Activated T-helper 17 cell treated with anti-CD3 and anti-CD28 coated beads, Interleukin-2, amount 50 U/mL, for 72 hours (primary cell): ENCODE results near the gene SLC18A3. TPM values are rescaled to one million over a fixed set of nuclear protein-coding genes. Genes with fewer than 3 reads are reported as not detected.

ENCODE experiments used
- ATAC-seq: fragments of 150-1000 bp; cut with Tn5 transposase; replicated peaks from 2 replicates; pipeline ENCODE4 v1.10.0; 2021; ENCODE audit warnings: mild to moderate bottlenecking, moderate library complexity
- H3K27ac Mint-ChIP-seq: one replicate; pipeline ENCODE4 v1.8.0; 2022; ENCODE audit warnings: mixed read lengths
- H3K27me3 Mint-ChIP-seq: one replicate; pipeline ENCODE4 v1.8.0; 2022; ENCODE audit warnings: mixed read lengths
- H3K36me3 Mint-ChIP-seq: one replicate; pipeline ENCODE4 v1.8.0; 2022; ENCODE audit warnings: low read depth, mild to moderate bottlenecking, mixed read lengths
- H3K4me1 Mint-ChIP-seq: one replicate; pipeline ENCODE4 v1.8.0; 2022; ENCODE audit warnings: mixed read lengths
- H3K4me3 Mint-ChIP-seq: one replicate; pipeline ENCODE4 v1.8.0; 2022; ENCODE audit warnings: mild to moderate bottlenecking, mixed read lengths
- H3K9me3 Mint-ChIP-seq: one replicate; pipeline ENCODE4 v1.8.0; 2022; ENCODE audit warnings: mixed read lengths
- total RNA-seq, 2 donors: library from RNA; stranded (reverse); gene quantifications; one replicate each; pipeline ENCODE4 v1.2.3, GENCODE V29; 2022

SLC18A3 gene
- total RNA-seq, 2 donors from 2014 or later: not detected

DNA sequence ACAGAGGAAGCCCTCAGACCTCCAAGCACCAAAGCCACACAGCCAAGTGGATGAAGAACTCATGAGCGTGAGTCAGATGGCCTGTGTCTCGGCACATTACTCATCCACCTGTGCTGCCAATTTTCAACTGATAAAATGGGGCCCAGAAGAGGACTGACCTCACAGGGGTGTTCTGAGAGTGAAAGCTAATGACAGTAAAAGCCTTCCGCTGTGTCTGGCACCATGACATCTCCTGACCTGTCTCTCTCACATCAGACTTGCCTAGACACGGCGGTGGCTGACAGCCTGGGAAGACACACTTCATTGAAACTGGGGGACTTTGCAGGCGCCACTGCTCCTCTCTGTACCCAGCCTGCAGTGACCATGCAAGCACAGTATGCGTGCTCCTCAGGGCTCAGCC is 8.3 kb upstream of the SLC18A3 start:
- Mint-ChIP-seq H3K4me3 (no peak overlapping the region), H3K27ac (no peak overlapping the region), H3K4me1 (no peaks in the 10 kb centered on the region), H3K36me3 (no peaks in the 10 kb centered on the region), H3K27me3 (peaks cover 40% of the 10 kb centered on the region), H3K9me3 (peaks cover 4% of the 10 kb centered on the region)
- no peak for ATAC-seq

- H3K4me1 Mint-ChIP-seq: no peaks in the 10 kb centered on the region
These were observed 7.6 kb upstream of the SLC18A3 start for GRCh38 chr10:49602380-49603023.

GRCh38 chr10:49605216-49605938 is 4.7 kb upstream of the SLC18A3 start:
- Mint-ChIP-seq H3K27me3 (peaks cover 50% of the 10 kb centered on the region), H3K4me1 (no peaks in the 10 kb centered on the region), H3K4me3 (no peak overlapping the region), H3K27ac (no peak overlapping the region), H3K9me3 (peaks cover 4% of the 10 kb centered on the region), H3K36me3 (no peaks in the 10 kb centered on the region)
- ATAC-seq: no peak

More at GRCh38 chr10:49602380-49603023, 7.6 kb upstream of the SLC18A3 start:
- Mint-ChIP-seq H3K27ac (no peak overlapping the region), H3K36me3 (no peaks in the 10 kb centered on the region), H3K9me3 (peaks cover 4% of the 10 kb centered on the region), H3K27me3 (peaks cover 40% of the 10 kb centered on the region), H3K4me3 (no peak overlapping the region)
- ATAC-seq: no peak

DNA sequence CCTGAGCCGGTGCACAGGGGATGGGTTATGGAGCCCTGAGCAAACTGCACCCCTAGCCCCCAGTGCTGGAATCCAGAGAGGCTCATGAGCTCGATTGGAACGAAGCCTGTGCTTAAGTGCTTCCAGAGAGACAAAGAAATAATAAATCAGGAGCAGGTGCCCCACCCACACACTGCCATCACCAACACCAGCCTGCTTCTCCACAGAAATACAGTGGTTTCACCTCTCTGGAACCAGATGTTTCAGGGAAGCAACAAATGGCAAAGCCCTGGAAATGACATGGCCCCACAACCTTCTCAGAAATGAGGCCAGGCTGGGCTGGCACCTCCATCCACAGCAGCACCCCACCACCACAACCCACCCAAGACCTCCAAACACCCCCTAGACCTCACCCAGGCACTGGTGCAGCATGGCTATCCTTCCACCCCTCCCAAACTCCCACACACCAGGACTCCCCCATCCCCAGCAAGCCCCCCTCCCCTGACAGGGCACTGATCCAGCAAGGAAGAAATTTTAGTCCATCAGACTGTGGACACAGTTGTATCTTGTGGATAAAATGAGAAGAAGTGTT is 4.1 kb upstream of the SLC18A3 start:
- ATAC-seq: no peak
- Mint-ChIP-seq H3K4me1 (no peaks in the 10 kb centered on the region), H3K27ac (no peak overlapping the region), H3K36me3 (no peaks in the 10 kb centered on the region), H3K27me3 (peaks cover 50% of the 10 kb centered on the region), H3K9me3 (peaks cover 4% of the 10 kb centered on the region), H3K4me3 (no peak overlapping the region)

- peak; percentile 52 for ATAC-seq
- Mint-ChIP-seq H3K9me3 (peaks cover 4% of the 10 kb centered on the region), H3K36me3 (peaks cover 5% of the 10 kb centered on the region), H3K27ac (no peak overlapping the region), H3K4me3 (no peak overlapping the region), H3K4me1 (no peaks in the 10 kb centered on the region), H3K27me3 (peaks cover 57% of the 10 kb centered on the region)
These were observed 3.1 kb upstream of the SLC18A3 start for GRCh38 chr10:49606981-49607535.

DNA sequence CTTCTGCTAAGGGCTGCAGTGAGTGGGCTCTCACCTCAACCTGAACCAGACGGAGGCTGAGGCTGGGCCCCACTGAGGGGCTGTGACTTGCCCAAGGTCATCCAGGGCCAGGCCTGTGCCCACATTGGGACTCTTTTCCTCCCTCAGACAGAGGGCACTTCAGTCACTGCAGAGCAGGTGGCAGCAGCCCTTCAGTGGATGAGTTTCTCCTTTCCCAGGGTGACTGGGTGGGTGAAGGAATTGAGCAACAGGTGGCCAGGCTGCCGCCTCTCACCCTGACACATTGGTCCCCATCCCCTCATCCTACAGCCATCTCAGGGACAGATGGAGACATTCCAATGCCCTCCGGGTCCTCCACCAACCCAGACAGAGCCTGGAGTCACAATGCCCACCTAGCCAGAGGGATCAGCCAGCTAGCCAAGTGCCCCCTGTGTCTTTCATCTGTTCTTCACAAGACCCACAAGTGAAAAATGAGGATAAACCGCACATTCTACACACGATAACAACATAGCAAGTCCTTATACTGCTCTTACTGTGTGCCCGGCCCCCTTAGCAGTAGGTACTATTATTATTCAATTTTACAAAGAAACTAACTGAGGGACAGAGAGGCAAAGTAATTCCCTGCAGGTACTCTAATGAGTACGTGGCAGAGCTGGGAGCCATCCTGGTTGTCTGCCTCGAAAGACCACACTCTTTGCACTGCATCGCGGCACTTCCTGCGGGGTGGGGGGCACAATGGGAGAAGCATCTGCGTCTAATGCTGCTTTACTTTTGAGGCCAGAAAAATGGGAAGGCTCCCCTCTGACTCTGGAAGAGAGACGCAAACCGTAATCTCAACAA is 1.7 kb upstream of the SLC18A3 start:
- no peak for ATAC-seq
- Mint-ChIP-seq H3K36me3 (peaks cover 15% of the 10 kb centered on the region), H3K9me3 (peaks cover 4% of the 10 kb centered on the region)

DNA sequence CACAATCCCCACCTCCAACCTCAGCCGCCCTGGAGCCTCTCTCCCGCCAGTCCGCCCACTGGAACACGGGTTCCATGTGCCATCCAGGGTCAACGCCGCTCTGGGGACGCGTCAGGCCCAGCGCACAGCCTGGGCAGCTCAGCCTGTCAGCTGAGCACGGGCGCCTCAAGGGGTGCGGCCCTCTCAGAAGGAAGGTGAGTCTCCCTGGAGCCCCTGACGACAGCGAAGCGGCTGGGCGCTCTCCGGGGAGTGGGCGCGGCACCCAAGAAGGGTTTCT is 1.2 kb upstream of the SLC18A3 start:
- Mint-ChIP-seq H3K27me3 (peaks cover 59% of the 10 kb centered on the region), H3K4me3 (no peak overlapping the region), H3K36me3 (peaks cover 15% of the 10 kb centered on the region), H3K4me1 (peaks cover 4% of the 10 kb centered on the region), H3K27ac (no peak overlapping the region), H3K9me3 (peaks cover 4% of the 10 kb centered on the region)
- ATAC-seq: no peak

More for the DNA sequence above, 1.7 kb upstream of the SLC18A3 start:
- H3K4me1 Mint-ChIP-seq: peaks cover 4% of the 10 kb centered on the region
- no peak overlapping the region for H3K27ac Mint-ChIP-seq
- H3K4me3 Mint-ChIP-seq: no peak overlapping the region
- peaks cover 57% of the 10 kb centered on the region for H3K27me3 Mint-ChIP-seq

- H3K9me3 Mint-ChIP-seq: peaks cover 4% of the 10 kb centered on the region
- ATAC-seq: no peak
- no peak overlapping the region for H3K4me3 Mint-ChIP-seq
- H3K36me3 Mint-ChIP-seq: peaks cover 15% of the 10 kb centered on the region
- peaks cover 56% of the 10 kb centered on the region for H3K27me3 Mint-ChIP-seq
- no peak overlapping the region for H3K27ac Mint-ChIP-seq
- peaks cover 4% of the 10 kb centered on the region for H3K4me1 Mint-ChIP-seq
These were observed 612 bp upstream of the SLC18A3 start for GRCh38 chr10:49609283-49610113.

DNA sequence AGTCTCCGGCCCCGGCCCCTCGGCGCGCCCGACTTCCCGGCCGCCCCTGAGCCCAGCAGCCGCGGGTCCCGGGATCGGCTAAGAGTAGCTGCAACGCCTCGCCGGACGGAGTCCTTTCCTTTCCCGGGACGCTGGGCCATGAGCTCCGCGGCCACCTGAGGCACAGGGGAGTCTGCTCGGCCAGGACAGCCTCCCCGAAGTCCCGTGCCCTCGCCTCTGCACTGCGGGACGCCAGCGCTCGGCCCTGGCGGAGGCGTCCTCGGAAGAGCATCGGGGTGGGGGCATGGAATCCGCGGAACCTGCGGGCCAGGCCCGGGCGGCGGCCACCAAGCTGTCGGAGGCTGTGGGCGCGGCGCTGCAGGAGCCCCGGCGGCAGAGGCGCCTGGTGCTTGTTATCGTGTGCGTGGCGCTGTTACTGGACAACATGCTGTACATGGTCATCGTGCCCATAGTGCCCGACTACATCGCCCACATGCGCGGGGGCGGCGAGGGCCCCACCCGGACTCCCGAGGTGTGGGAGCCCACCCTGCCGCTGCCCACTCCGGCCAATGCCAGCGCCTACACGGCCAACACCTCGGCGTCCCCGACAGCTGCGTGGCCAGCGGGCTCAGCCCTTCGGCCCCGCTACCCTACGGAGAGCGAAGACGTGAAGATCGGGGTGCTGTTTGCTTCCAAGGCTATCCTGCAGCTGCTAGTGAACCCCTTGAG is 502 bp downstream of the SLC18A3 start:
- Mint-ChIP-seq H3K27me3 (peaks cover 56% of the 10 kb centered on the region), H3K36me3 (peaks cover 15% of the 10 kb centered on the region), H3K27ac (no peak overlapping the region), H3K4me3 (no peak overlapping the region), H3K9me3 (no peaks in the 10 kb centered on the region), H3K4me1 (peaks cover 4% of the 10 kb centered on the region)
- ATAC-seq: no peak

DNA sequence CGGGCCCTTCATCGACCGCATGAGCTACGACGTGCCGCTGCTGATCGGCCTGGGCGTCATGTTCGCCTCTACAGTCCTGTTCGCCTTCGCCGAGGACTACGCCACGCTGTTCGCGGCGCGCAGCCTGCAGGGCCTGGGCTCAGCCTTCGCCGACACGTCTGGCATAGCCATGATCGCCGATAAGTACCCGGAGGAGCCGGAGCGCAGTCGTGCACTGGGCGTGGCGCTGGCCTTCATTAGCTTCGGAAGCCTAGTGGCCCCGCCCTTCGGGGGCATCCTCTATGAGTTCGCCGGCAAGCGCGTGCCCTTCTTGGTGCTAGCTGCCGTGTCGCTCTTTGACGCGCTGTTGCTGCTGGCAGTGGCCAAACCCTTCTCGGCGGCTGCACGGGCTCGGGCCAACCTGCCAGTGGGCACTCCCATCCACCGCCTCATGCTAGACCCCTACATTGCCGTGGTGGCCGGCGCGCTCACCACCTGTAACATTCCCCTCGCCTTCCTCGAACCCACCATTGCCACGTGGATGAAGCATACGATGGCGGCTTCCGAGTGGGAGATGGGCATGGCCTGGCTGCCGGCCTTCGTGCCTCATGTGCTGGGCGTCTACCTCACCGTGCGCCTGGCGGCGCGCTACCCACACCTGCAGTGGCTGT is 1.2 kb downstream of the SLC18A3 start:
- H3K4me1 Mint-ChIP-seq: peaks cover 4% of the 10 kb centered on the region
- no peaks in the 10 kb centered on the region for H3K9me3 Mint-ChIP-seq
- H3K4me3 Mint-ChIP-seq: no peak overlapping the region
- ATAC-seq: no peak
- no peak overlapping the region for H3K27ac Mint-ChIP-seq
- H3K36me3 Mint-ChIP-seq: peaks cover 15% of the 10 kb centered on the region
- H3K27me3 Mint-ChIP-seq: peaks cover 59% of the 10 kb centered on the region

DNA sequence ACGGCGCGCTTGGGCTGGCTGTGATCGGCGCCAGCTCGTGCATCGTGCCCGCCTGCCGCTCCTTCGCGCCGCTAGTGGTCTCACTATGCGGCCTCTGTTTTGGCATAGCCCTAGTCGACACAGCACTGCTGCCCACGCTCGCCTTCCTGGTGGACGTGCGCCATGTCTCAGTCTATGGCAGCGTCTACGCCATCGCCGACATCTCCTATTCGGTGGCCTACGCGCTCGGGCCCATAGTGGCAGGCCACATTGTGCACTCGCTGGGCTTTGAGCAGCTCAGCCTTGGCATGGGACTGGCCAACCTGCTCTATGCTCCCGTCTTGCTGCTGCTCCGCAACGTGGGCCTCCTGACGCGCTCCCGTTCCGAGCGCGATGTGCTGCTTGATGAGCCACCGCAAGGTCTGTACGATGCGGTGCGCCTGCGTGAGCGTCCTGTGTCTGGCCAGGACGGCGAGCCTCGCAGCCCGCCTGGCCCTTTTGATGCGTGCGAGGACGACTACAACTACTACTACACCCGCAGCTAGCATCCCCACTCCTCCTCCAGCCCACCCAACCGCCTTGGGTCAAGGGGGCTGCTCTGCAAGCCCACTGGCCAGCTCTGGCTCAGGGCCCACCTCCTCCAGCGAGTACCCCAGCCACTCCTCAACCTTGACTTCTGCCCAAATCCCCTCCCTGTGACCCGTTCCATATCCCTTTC is 1.9 kb downstream of the SLC18A3 start:
- peaks cover 15% of the 10 kb centered on the region for H3K36me3 Mint-ChIP-seq
- no peaks in the 10 kb centered on the region for H3K9me3 Mint-ChIP-seq
- ATAC-seq: no peak
- no peak overlapping the region for H3K27ac Mint-ChIP-seq
- H3K27me3 Mint-ChIP-seq: peaks cover 59% of the 10 kb centered on the region
- peaks cover 4% of the 10 kb centered on the region for H3K4me1 Mint-ChIP-seq
- no peak overlapping the region for H3K4me3 Mint-ChIP-seq

DNA sequence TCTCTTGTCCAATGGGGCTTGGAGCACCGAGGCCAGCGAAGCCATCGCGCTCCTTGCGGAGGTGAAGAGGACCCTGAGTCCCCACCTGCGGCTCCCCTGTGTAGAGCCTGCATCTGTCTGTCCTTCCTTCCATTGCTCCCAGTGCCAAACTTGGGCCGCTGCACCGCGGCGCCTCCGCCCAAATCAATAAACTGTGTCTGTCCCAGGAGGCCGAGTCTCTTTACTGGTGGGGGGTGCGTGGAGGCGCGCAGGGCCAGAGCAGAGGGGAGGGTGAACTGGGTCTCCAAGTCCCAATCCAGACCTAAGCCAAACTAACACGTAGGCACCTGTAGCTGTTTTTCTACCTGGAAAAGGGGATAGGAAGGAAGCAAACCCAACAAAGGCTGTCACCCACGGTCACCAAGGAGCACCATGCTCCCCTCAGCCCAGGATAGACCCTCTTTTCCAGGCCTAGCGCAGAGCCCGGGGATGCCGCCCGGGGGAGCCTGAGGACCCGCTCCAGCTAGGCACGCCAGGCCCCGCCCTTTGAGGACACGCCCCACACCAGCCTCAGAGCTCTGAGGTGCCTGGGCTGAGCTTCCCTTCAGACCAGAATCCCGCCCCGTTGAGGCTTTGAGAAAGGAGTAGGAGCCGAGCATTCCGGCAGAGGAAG is 2.5 kb downstream of the SLC18A3 start:
- Mint-ChIP-seq H3K36me3 (peaks cover 15% of the 10 kb centered on the region), H3K27me3 (peaks cover 64% of the 10 kb centered on the region), H3K27ac (no peak overlapping the region), H3K4me1 (peaks cover 4% of the 10 kb centered on the region), H3K9me3 (no peaks in the 10 kb centered on the region), H3K4me3 (no peak overlapping the region)
- no peak for ATAC-seq
